ENCODE data around the gene TNFAIP2. TPM values are rescaled to one million over a fixed set of nuclear protein-coding genes. Genes with fewer than 3 reads are reported as not detected.
"Not testable (repeated sequence)": the region's sequence is repeated elsewhere in the genome, so short reads cannot be mapped to it uniquely, and the experiment has no call there.

Gene TNFAIP2
- polyA plus RNA-seq, 1 donor: 21.0 TPM

DNA sequence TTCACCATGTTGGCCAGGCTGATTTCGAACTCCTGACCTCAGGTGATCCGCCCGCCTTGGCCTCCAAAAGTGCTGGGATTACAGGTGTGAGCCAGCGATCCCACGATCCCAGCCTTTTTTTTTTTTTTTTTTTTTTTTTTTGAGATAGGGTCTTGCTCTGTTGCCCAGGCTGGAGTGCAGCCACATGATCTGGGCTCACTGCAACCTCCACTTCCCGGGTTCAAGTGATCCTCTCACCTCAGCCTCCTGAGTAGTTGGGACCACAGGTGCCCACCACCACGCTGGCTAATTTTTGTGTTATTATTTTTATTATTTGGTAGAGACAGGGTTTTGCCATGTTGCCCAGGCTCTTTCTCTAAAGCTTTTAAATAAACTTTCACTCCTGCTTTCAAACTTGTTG, 5.8 kb upstream of the TNFAIP2 start:
- not testable (repeated sequence) for H3K36me3 ChIP-seq (ENCODE audit: control insufficient read depth, insufficient read depth, low read length); H3K27me3 ChIP-seq (ENCODE audit: control insufficient read depth, insufficient read depth, low read length); H3K9me3 ChIP-seq (ENCODE audit: control insufficient read depth, low read depth, low read length); H3K4me3 ChIP-seq (ENCODE audit: low read length); H3K27ac ChIP-seq (ENCODE audit: low read length); DNase-seq
- WGBS (ENCODE audit: insufficient coverage, low lambda C conversion rate): no CpG with 5 or more reads among the region's 7 CpGs
- peaks cover 19% of the 10 kb centered on the region for H3K4me1 ChIP-seq (ENCODE audit: control insufficient read depth, insufficient read depth, low read length)

DNA sequence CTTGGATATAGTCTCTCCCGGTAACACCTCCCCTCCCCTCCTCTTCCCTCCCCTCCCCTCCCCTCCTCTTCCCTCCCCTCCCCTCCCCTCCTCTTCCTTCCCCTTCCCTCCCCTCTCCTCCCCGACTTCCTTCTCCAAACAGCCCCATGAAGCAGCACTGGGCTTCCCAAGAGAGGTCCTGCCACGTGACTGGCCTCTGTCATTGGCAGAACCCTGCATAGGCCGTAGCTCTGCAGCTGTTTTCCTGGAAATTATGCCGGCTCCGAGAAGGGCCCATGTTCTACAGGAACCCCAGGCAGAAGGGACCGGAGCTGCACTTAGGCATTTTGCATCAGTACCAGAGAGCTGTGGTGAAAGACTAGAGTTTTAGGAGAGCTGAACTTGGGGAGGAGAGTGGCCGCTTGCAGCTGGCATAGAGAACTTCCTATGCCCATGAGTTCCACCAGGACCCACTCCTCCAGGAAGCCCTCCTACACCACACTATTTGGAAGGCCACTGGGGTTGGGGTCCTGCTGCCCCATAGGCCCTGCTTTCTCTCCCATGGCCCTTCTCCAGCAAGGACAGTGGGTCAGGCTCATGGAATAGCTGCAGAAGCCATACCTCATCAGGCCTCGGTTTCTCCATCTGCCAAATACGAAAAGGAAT, 5.1 kb upstream of the TNFAIP2 start:
- Histone ChIP-seq H3K27ac (ENCODE audit: low read length) (no peak overlapping the region), H3K4me1 (ENCODE audit: control insufficient read depth, insufficient read depth, low read length) (peaks cover 22% of the 10 kb centered on the region), H3K27me3 (ENCODE audit: control insufficient read depth, insufficient read depth, low read length) (peaks cover 13% of the 10 kb centered on the region), H3K36me3 (ENCODE audit: control insufficient read depth, insufficient read depth, low read length) (no peaks in the 10 kb centered on the region), H3K9me3 (ENCODE audit: control insufficient read depth, low read depth, low read length) (peaks cover 7% of the 10 kb centered on the region), H3K4me3 (ENCODE audit: low read length) (no peak overlapping the region)
- peak in 1 of 2 donors; percentile 53 for DNase-seq
- no CpG with 5 or more reads among the region's 10 CpGs for WGBS (ENCODE audit: insufficient coverage, low lambda C conversion rate)

DNA sequence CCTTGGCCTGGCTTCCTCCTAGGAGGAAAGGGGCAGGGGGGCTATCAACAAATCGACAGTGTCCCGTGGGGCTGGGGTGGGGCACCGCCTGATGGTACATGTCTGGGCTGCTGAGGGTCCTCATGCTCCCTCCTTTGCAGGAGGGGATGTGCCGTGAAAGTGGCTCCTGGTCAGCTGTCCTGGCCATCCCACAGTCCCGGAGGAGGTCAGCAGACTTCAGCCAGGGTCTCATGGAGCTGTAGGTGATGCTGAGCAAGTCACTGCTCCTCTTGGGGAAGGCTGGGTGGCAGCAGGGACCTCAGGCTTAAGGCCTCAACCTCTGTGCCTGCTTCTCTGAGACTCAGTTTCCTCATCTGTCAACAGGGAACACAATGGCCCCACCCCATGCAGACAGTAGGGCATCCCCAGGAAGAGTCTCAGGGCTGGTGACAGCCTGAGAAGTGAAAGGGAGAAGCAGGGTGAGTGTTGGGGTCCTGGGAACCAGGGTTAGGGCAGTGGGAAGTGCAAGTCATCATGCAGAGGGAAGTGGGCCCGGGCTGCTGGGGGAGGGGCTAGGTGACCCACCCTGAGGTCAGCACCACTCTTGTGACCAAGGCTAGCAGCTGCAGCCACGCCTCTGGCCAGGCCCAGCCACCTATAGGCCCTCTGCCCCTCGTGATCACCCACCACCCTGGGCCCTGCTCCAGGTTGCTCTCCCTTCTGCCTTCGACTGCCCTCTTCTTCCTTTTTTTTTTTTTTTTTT, 4.4 kb upstream of the TNFAIP2 start:
- no peak for DNase-seq
- H3K4me1 ChIP-seq (ENCODE audit: control insufficient read depth, insufficient read depth, low read length): peaks cover 22% of the 10 kb centered on the region
- H3K27ac ChIP-seq (ENCODE audit: low read length): no peak overlapping the region
- H3K9me3 ChIP-seq (ENCODE audit: control insufficient read depth, low read depth, low read length): peaks cover 7% of the 10 kb centered on the region
- WGBS (ENCODE audit: insufficient coverage, low lambda C conversion rate): no CpG with 5 or more reads among the region's 9 CpGs
- no peaks in the 10 kb centered on the region for H3K36me3 ChIP-seq (ENCODE audit: control insufficient read depth, insufficient read depth, low read length)
- H3K27me3 ChIP-seq (ENCODE audit: control insufficient read depth, insufficient read depth, low read length): peaks cover 19% of the 10 kb centered on the region
- no peak overlapping the region for H3K4me3 ChIP-seq (ENCODE audit: low read length)

GRCh38 chr14:103119527-103119926, 3.7 kb upstream of the TNFAIP2 start:
- H3K27ac ChIP-seq (ENCODE audit: low read length); DNase-seq; H3K9me3 ChIP-seq (ENCODE audit: control insufficient read depth, low read depth, low read length); H3K4me3 ChIP-seq (ENCODE audit: low read length); H3K36me3 ChIP-seq (ENCODE audit: control insufficient read depth, insufficient read depth, low read length): not testable (repeated sequence)
- 92% methylated on average over 2 of the region's 8 CpGs for WGBS (ENCODE audit: insufficient coverage, low lambda C conversion rate)
- Histone ChIP-seq H3K27me3 (ENCODE audit: control insufficient read depth, insufficient read depth, low read length) (peaks cover 26% of the 10 kb centered on the region), H3K4me1 (ENCODE audit: control insufficient read depth, insufficient read depth, low read length) (peaks cover 22% of the 10 kb centered on the region)

DNA sequence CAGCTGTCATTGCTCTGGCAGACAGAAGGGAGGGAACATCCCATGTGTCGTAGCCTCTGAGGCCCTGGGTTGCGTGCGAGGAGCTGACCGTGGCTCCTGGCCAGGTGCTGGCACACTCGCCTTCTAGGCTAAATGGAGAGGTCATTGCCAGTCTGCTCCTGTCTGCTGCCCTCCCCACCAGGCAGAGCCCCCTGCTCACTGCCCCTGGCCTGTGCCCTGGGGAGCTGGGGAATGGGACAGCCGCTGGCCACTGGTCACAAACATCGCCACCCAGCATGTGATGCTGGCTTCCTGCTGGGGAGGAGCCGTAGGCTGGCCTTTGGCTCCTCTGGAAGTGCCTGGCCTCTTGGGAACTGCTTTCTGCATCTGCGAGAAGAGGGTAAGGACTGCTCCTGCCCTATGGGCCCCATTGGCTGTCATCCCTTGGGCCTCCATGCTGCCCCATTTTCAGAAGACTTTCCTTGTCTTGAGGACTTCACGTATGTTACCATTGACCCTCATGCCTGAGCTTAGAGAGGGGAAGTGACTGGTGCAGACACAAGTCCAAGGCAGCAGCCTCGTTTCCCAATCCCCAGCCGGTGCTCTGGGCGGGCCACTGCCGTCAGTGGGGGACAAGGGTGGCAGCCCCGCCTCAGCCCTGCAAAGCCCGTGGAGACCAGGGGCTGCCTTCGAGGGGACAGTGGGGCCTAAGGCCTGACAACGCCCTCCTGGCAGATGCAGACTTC, 2.0 kb upstream of the TNFAIP2 start:
- no CpG with 5 or more reads among the region's 18 CpGs for WGBS (ENCODE audit: insufficient coverage, low lambda C conversion rate)
- H3K4me1 ChIP-seq (ENCODE audit: control insufficient read depth, insufficient read depth, low read length): peaks cover 23% of the 10 kb centered on the region

DNA sequence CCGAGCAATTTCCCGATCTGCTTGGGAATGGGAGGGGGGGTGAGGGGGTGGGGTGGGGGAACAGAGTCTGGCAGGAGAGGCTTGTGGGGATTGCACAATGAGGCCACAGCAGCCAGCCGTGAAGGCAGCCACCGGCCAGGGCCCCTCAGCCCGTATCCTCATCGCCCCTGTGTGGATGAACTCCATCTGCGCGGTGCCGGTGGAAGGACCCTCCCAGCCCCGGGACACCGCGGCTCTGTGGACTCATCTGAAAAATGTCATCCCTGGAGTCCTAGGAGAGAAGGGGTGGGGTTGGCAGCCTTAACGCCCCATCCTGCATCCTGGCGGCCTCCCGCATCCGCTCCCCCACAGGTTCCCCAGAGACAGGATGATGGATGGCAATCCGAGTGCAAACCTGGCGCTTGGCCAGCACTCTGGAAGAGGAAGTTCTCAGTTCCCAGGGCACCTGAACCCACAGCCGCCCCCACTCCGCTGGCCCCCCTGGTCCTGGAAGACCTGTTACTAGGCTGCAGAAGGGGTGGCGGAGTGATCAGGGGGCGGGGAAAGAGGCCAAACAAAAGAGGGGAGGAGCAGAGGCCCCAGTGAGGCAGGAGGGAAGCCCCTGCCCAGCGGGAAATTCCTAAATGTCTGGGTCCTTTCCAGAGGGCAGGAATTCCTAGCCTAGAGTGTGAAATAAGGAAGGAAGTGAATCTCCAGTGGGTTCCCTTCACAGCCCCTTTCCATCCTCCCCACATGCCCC, 1.2 kb upstream of the TNFAIP2 start:
- H3K4me3 ChIP-seq (ENCODE audit: low read length): no peak overlapping the region
- H3K27me3 ChIP-seq (ENCODE audit: control insufficient read depth, insufficient read depth, low read length): peaks cover 47% of the 10 kb centered on the region
- peak overlapping the region; percentile 52 for H3K27ac ChIP-seq (ENCODE audit: low read length)
- H3K9me3 ChIP-seq (ENCODE audit: control insufficient read depth, low read depth, low read length): peaks cover 4% of the 10 kb centered on the region
- no CpG with 5 or more reads among the region's 23 CpGs for WGBS (ENCODE audit: insufficient coverage, low lambda C conversion rate)
- H3K4me1 ChIP-seq (ENCODE audit: control insufficient read depth, insufficient read depth, low read length): peaks cover 28% of the 10 kb centered on the region
- DNase-seq: peak; percentile 75 to 87
- no peaks in the 10 kb centered on the region for H3K36me3 ChIP-seq (ENCODE audit: control insufficient read depth, insufficient read depth, low read length)

More for the DNA sequence above, 2.0 kb upstream of the TNFAIP2 start:
- DNase-seq: peak in 1 of 2 donors; percentile 73
- Histone ChIP-seq H3K27ac (ENCODE audit: low read length) (peak overlapping the region; percentile 4), H3K4me3 (ENCODE audit: low read length) (no peak overlapping the region), H3K36me3 (ENCODE audit: control insufficient read depth, insufficient read depth, low read length) (no peaks in the 10 kb centered on the region), H3K9me3 (ENCODE audit: control insufficient read depth, low read depth, low read length) (peaks cover 7% of the 10 kb centered on the region), H3K27me3 (ENCODE audit: control insufficient read depth, insufficient read depth, low read length) (peaks cover 43% of the 10 kb centered on the region)

- Histone ChIP-seq H3K9me3 (ENCODE audit: control insufficient read depth, low read depth, low read length) (peaks cover 7% of the 10 kb centered on the region), H3K36me3 (ENCODE audit: control insufficient read depth, insufficient read depth, low read length) (no peaks in the 10 kb centered on the region), H3K27ac (ENCODE audit: low read length) (peak overlapping the region; percentile 52), H3K4me1 (ENCODE audit: control insufficient read depth, insufficient read depth, low read length) (peaks cover 31% of the 10 kb centered on the region), H3K27me3 (ENCODE audit: control insufficient read depth, insufficient read depth, low read length) (peaks cover 47% of the 10 kb centered on the region), H3K4me3 (ENCODE audit: low read length) (no peak overlapping the region)
- no CpG with 5 or more reads among the region's 15 CpGs for WGBS (ENCODE audit: insufficient coverage, low lambda C conversion rate)
- no peak for DNase-seq
Observed at GRCh38 chr14:103122585-103122946, 695 bp upstream of the TNFAIP2 start.

DNA sequence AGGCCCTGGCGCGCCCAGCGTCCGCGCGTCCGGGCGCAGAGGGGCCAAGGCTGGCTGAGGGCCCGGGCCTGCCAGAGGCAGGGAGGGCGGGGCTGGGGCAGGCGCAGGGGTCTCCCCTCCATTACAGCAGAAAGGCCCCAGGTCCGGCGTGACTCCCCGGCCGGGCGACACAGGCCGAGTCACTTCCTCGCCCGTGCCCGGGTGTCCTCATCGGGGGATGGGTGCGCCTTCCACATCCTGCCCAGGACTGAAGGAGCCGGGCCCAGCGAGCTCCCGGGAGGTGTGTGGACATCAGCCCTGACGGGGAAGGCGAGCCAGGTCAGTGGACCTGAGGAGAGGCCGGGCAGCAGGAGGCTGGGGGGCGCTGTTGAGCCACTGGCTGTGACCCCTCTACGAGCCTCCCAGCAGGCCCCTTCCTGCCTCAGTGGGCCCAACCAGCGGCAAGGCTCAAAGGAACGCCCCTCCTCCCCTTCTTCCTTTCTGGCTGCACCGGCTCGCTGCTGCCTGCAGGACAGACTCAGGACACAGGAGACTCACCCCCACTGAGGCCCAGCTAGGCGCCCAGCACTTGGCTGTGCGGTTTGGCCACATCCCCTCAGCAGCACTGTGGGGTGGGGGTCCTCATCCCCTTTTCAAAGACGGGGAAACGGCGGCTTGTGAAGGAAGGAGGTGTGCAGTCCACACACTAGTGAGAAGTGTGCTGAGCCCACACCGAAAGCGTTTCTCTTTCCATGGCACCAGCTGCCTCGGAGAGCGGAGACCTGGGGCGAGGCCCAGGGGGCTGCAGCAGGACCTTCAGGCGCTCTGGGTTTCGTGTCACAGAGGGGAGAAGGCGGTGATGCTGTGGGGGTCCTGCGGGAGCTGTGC, 606 bp downstream of the TNFAIP2 start:
- WGBS (ENCODE audit: insufficient coverage, low lambda C conversion rate): no CpG with 5 or more reads among the region's 48 CpGs
- H3K27ac ChIP-seq (ENCODE audit: low read length): no peak overlapping the region
- peaks cover 26% of the 10 kb centered on the region for H3K4me1 ChIP-seq (ENCODE audit: control insufficient read depth, insufficient read depth, low read length)
- no peaks in the 10 kb centered on the region for H3K36me3 ChIP-seq (ENCODE audit: control insufficient read depth, insufficient read depth, low read length)
- peaks cover 58% of the 10 kb centered on the region for H3K27me3 ChIP-seq (ENCODE audit: control insufficient read depth, insufficient read depth, low read length)
- peak overlapping the region; percentile 28 for H3K4me3 ChIP-seq (ENCODE audit: low read length)
- no peak for DNase-seq
- H3K9me3 ChIP-seq (ENCODE audit: control insufficient read depth, low read depth, low read length): peaks cover 7% of the 10 kb centered on the region

- Histone ChIP-seq H3K27me3 (ENCODE audit: control insufficient read depth, insufficient read depth, low read length) (peaks cover 63% of the 10 kb centered on the region), H3K4me1 (ENCODE audit: control insufficient read depth, insufficient read depth, low read length) (peaks cover 26% of the 10 kb centered on the region), H3K27ac (ENCODE audit: low read length) (no peak overlapping the region), H3K4me3 (ENCODE audit: low read length) (no peak overlapping the region), H3K9me3 (ENCODE audit: control insufficient read depth, low read depth, low read length) (peaks cover 7% of the 10 kb centered on the region), H3K36me3 (ENCODE audit: control insufficient read depth, insufficient read depth, low read length) (no peaks in the 10 kb centered on the region)
- DNase-seq: no peak
- whole genome bisulfite sequencing (ENCODE audit: insufficient coverage, low lambda C conversion rate): no CpG with 5 or more reads among the region's 5 CpGs
Observed at GRCh38 chr14:103124501-103125001, 1.3 kb downstream of the TNFAIP2 start.

All from large intestine (tissue), 3 donors.